WTC11 (cell line): ENCODE results near the gene IL10RA. TPM values are rescaled to one million over a fixed set of nuclear protein-coding genes. Genes with fewer than 3 reads are reported as not detected.

Experiments used
- ATAC-seq: fragments of 200-7000 bp; cut with Tn5 transposase; 2 replicates; pipeline ENCODE4 v1.10.0; 2021; ENCODE audit warnings: mild to moderate bottlenecking, moderate library complexity
- CTCF ChIA-PET: fragments of 300-600 bp; sonication (Branson Sonifier 250); formaldehyde crosslinking; loops from one replicate; lab custom pipeline; 2021; ENCODE audit warnings: antibody characterized with exemption; lab: Charles Lee
- POLR2A ChIA-PET: fragments of 350-600 bp; sonication (Branson Sonifier 250); formaldehyde crosslinking; loops from one replicate; lab custom pipeline; 2021; ENCODE audit warnings: antibody characterized with exemption; lab: Charles Lee
- DNase-seq: peaks from one replicate; pipeline ENCODE4 v3.0.0; 2021; ENCODE audit warnings: low spot score
- H3K27ac Mint-ChIP-seq: 2 replicates; pipeline ENCODE4 v1.8.0; 2021; ENCODE audit warnings: mixed read lengths
- H3K27me3 Mint-ChIP-seq: 2 replicates; pipeline ENCODE4 v1.8.0; 2021; ENCODE audit warnings: low read depth, mild to moderate bottlenecking, moderate library complexity, mixed read lengths
- H3K36me3 Mint-ChIP-seq: 2 replicates; pipeline ENCODE4 v1.8.0; 2021; ENCODE audit warnings: mixed read lengths
- H3K4me1 Mint-ChIP-seq: 2 replicates; pipeline ENCODE4 v1.8.0; 2022; ENCODE audit warnings: mixed read lengths
- H3K4me3 Mint-ChIP-seq: 2 replicates; pipeline ENCODE4 v1.8.0; 2021; ENCODE audit warnings: mild to moderate bottlenecking, moderate library complexity, mixed read lengths
- H3K9me3 Mint-ChIP-seq: 2 replicates; pipeline ENCODE4 v1.8.0; 2021; ENCODE audit warnings: mixed read lengths
- CDX4 ChIP-seq: fragments of 250-450 bp; sonication (Bioruptor Pico); IDR thresholded peaks from 2 replicates; pipeline ENCODE4 v1.9.0; 2021; ENCODE audit warnings: moderate library complexity, mild to moderate bottlenecking, inconsistent platforms, borderline replicate concordance
- ELF4 ChIP-seq: sonication (generic); formaldehyde crosslinking; IDR thresholded peaks from 2 replicates; pipeline ENCODE4 v1.8.1; 2022; ENCODE audit warnings: low read depth, mild to moderate bottlenecking, moderate library complexity, missing genetic modification reagents
- EMX1 ChIP-seq: fragments of 250-450 bp; sonication (Bioruptor Pico); IDR thresholded peaks from 2 replicates; pipeline ENCODE4 v1.8.0; 2021; ENCODE audit warnings: mild to moderate bottlenecking
- FOXP1 ChIP-seq: sonication (generic); formaldehyde crosslinking; IDR thresholded peaks from 2 replicates; pipeline ENCODE4 v1.8.0; 2022; ENCODE audit warnings: missing genetic modification reagents, mild to moderate bottlenecking, moderate library complexity, borderline replicate concordance
- GRHL2 ChIP-seq: fragments of 250-450 bp; sonication (Bioruptor Pico); IDR thresholded peaks from 2 replicates; pipeline ENCODE4 v1.8.0; 2022; ENCODE audit warnings: mild to moderate bottlenecking, moderate library complexity; ENCODE audit not compliant: insufficient replicate concordance, severe bottlenecking
- HMGA2 ChIP-seq: fragments of 250-450 bp; sonication (Bioruptor Pico); IDR thresholded peaks from 2 replicates; pipeline ENCODE4 v1.4.0; 2021; ENCODE audit warnings: mild to moderate bottlenecking, moderate library complexity
- NR1H2 ChIP-seq: sonication (generic); formaldehyde crosslinking; IDR thresholded peaks from 2 replicates; pipeline ENCODE4 v1.9.0; 2021; ENCODE audit warnings: mild to moderate bottlenecking, moderate library complexity, missing genetic modification reagents
- NR3C1 ChIP-seq: sonication (generic); formaldehyde crosslinking; conservative IDR thresholded peaks from 2 replicates; pipeline ENCODE4 v1.8.1; 2023; ENCODE audit warnings: low read depth, mild to moderate bottlenecking, missing genetic modification reagents
- RELA ChIP-seq: sonication (generic); formaldehyde crosslinking; IDR thresholded peaks from 2 replicates; pipeline ENCODE4 v1.8.1; 2022; ENCODE audit warnings: missing genetic modification reagents, mild to moderate bottlenecking, borderline replicate concordance
- RORB ChIP-seq: fragments of 250-450 bp; sonication (Bioruptor Pico); IDR thresholded peaks from 2 replicates; pipeline ENCODE4 v1.9.0; 2021; ENCODE audit warnings: mild to moderate bottlenecking
- SOX15 ChIP-seq: fragments of 250-450 bp; sonication (Bioruptor Pico); IDR thresholded peaks from 2 replicates; pipeline ENCODE4 v1.9.0; 2021; ENCODE audit warnings: mild to moderate bottlenecking
- TEAD4 ChIP-seq: sonication (generic); formaldehyde crosslinking; IDR thresholded peaks from 2 replicates; pipeline ENCODE4 v1.8.0; 2022; ENCODE audit warnings: mild to moderate bottlenecking, missing genetic modification reagents
- ZNF138 ChIP-seq: sonication (generic); formaldehyde crosslinking; conservative IDR thresholded peaks from 2 replicates; pipeline ENCODE4 v1.8.1; 2022; ENCODE audit warnings: mild to moderate bottlenecking, moderate library complexity, missing genetic modification reagents
- ZNF263 ChIP-seq: sonication (generic); formaldehyde crosslinking; IDR thresholded peaks from 2 replicates; pipeline ENCODE4 v1.8.1; 2022; ENCODE audit warnings: low read depth, mild to moderate bottlenecking, moderate library complexity, missing genetic modification reagents
- ZNF317 ChIP-seq: sonication (generic); formaldehyde crosslinking; IDR thresholded peaks from 2 replicates; pipeline ENCODE4 v1.8.1; 2023; ENCODE audit warnings: low read depth, mild to moderate bottlenecking, moderate library complexity, missing genetic modification reagents, borderline replicate concordance
- total RNA-seq: library from RNA; stranded (reverse); gene quantifications from 3 replicates; pipeline ENCODE4 v1.2.3, GENCODE V29; 2021
- TF ChIP-seq, protein P1 (sequence below): sonication (generic); formaldehyde crosslinking; IDR thresholded peaks from 2 replicates; pipeline ENCODE4 v1.8.1; 2022; ENCODE audit warnings: missing genetic modification reagents, borderline replicate concordance
- TF ChIP-seq, protein P2 (sequence below): sonication (generic); formaldehyde crosslinking; IDR thresholded peaks from 2 replicates; pipeline ENCODE4 v1.8.0; 2023; ENCODE audit warnings: missing genetic modification reagents
- TF ChIP-seq, protein P3 (sequence below): fragments of 200-600 bp; IDR thresholded peaks from 2 replicates; pipeline ENCODE4 v1.8.0; 2022; ENCODE audit warnings: antibody characterized with exemption
- TF ChIP-seq, protein P4 (sequence below): sonication (generic); formaldehyde crosslinking; IDR thresholded peaks from 2 replicates; pipeline ENCODE4 v1.8.0; 2022; ENCODE audit warnings: mild to moderate bottlenecking, missing genetic modification reagents

Gene IL10RA
- total RNA-seq, 1 experiment from 2014 or later, result 0.74 TPM

DNA sequence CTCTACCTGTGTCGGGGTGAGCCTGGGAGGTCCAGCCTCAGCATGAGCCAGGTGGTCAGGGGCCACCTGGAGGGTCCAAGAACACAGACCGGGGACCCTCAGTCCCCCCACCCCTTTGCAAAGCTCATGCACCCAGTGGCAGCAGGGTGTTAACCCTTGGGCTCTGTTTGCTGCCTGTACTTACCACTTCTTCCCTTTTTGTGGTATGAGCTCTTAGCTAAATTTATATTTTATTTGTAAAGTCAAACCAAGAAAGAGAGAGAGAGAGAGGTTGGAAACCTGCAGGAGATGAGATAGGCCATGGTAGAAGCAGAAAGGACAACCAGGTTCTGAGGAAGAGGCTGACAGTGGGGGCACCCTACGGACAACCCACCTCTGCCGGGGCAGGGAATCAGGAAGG lies 29.9 kb downstream of the IL10RA start (continued):
- TF ChIP-seq, protein P1, sequence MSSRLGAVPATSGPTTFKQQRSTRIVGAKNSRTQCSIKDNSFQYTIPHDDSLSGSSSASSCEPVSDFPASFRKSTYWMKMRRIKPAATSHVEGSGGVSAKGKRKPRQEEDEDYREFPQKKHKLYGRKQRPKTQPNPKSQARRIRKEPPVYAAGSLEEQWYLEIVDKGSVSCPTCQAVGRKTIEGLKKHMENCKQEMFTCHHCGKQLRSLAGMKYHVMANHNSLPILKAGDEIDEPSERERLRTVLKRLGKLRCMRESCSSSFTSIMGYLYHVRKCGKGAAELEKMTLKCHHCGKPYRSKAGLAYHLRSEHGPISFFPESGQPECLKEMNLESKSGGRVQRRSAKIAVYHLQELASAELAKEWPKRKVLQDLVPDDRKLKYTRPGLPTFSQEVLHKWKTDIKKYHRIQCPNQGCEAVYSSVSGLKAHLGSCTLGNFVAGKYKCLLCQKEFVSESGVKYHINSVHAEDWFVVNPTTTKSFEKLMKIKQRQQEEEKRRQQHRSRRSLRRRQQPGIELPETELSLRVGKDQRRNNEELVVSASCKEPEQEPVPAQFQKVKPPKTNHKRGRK (CRISPR knock-in tag), result no peak
- TF ChIP-seq RELA (CRISPR knock-in tag), result no peak
- no peak for TF ChIP-seq TEAD4 (CRISPR knock-in tag)
- TF ChIP-seq SOX15, result no peak

- H3K36me3 Mint-ChIP-seq, result peaks cover 2% of the 10 kb centered on the region; the same call in 1 of the 2 replicates
- H3K4me3 Mint-ChIP-seq, result no peak overlapping the region
- no peak for ATAC-seq
- peaks cover 12% of the 10 kb centered on the region for H3K27me3 Mint-ChIP-seq
- H3K9me3 Mint-ChIP-seq, result peaks cover 34% of the 10 kb centered on the region
- TF ChIP-seq FOXP1 (no peak), RORB (CRISPR knock-in tag) (no peak), GRHL2 (CRISPR knock-in tag) (no peak), NR1H2 (CRISPR knock-in tag) (no peak), HMGA2 (no peak), ZNF317 (CRISPR knock-in tag) (no peak), CDX4 (CRISPR knock-in tag) (no peak), ZNF263 (no peak), ELF4 (CRISPR knock-in tag) (no peak), ZNF138 (CRISPR knock-in tag) (no peak), EMX1 (CRISPR knock-in tag) (no peak), NR3C1 (no peak)
- TF ChIP-seq, protein P2, sequence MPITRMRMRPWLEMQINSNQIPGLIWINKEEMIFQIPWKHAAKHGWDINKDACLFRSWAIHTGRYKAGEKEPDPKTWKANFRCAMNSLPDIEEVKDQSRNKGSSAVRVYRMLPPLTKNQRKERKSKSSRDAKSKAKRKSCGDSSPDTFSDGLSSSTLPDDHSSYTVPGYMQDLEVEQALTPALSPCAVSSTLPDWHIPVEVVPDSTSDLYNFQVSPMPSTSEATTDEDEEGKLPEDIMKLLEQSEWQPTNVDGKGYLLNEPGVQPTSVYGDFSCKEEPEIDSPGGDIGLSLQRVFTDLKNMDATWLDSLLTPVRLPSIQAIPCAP (CRISPR knock-in tag), result no peak
- TF ChIP-seq, protein P3, sequence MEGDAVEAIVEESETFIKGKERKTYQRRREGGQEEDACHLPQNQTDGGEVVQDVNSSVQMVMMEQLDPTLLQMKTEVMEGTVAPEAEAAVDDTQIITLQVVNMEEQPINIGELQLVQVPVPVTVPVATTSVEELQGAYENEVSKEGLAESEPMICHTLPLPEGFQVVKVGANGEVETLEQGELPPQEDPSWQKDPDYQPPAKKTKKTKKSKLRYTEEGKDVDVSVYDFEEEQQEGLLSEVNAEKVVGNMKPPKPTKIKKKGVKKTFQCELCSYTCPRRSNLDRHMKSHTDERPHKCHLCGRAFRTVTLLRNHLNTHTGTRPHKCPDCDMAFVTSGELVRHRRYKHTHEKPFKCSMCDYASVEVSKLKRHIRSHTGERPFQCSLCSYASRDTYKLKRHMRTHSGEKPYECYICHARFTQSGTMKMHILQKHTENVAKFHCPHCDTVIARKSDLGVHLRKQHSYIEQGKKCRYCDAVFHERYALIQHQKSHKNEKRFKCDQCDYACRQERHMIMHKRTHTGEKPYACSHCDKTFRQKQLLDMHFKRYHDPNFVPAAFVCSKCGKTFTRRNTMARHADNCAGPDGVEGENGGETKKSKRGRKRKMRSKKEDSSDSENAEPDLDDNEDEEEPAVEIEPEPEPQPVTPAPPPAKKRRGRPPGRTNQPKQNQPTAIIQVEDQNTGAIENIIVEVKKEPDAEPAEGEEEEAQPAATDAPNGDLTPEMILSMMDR, result no peak
- TF ChIP-seq, protein P4, sequence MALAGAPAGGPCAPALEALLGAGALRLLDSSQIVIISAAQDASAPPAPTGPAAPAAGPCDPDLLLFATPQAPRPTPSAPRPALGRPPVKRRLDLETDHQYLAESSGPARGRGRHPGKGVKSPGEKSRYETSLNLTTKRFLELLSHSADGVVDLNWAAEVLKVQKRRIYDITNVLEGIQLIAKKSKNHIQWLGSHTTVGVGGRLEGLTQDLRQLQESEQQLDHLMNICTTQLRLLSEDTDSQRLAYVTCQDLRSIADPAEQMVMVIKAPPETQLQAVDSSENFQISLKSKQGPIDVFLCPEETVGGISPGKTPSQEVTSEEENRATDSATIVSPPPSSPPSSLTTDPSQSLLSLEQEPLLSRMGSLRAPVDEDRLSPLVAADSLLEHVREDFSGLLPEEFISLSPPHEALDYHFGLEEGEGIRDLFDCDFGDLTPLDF (CRISPR knock-in tag), result no peak
- no peaks in the 10 kb centered on the region for H3K4me1 Mint-ChIP-seq
- H3K27ac Mint-ChIP-seq, result no peak overlapping the region
- DNase-seq, result no peak
- ChIA-PET CTCF (interaction anchor here (0.9 kb wide), 1 partner anchor 83 kb away, joined by 3 read pairs; no protein-coding TSS in a partner anchor), POLR2A (no interaction called here)
Observed at GRCh38 chr11:118017111-118017510, 30.9 kb downstream of the IL10RA start.
